HG03045 (cell line): Measurements from ENCODE around the gene RAC3.
A peak's percentile ranks its signal among the peaks of the same experiment; 100 is the strongest.

Source experiments
- ATAC-seq: cut with Tn5 transposase; IDR thresholded peaks from one replicate; pipeline ENCODE4 v1.9.1; 2021; ENCODE audit warnings: mild to moderate bottlenecking, moderate library complexity; ENCODE audit not compliant: unreplicated experiment

The RAC3 gene

DNA sequence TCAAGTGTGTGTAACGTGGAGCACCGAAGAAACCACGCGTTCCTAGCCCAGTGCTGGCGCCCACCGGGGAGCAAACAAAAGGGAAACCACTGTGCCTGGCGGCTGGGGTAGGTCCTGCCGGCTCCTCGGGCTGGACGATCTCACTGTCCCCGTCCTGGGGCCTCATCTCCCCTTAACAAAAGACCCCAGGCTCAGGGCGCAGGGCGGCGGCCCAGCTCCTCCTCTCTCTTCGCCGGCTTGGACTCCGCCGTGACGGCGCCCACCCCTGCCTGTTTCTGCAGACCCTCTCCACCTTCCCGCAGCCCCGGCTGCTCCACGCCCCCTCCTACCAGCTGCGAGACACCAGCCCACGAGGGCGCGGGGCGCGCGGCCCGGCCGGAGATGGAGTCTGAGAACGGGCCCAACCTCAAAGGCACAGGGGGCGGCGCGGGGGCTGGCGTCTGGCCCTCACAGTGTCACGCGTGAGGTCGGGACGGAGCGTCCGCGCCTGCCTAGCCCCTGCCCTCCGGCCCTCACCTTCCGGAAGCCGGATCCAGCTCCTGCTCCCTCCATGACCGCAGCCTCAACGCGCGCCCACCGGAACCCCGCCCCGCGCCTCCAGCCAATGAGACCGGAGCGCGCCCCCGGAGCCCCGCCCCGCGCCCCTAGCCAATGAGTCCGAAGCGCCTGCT, 9.0 kb upstream of the RAC3 start, which contains the start of gene CENPX:
TSS of gene CENPX (minus strand) at position 569 of the 671 bp plus-strand sequence. CDS start at position 552, 17 bp downstream.
- peak; percentile 16 for ATAC-seq

DNA sequence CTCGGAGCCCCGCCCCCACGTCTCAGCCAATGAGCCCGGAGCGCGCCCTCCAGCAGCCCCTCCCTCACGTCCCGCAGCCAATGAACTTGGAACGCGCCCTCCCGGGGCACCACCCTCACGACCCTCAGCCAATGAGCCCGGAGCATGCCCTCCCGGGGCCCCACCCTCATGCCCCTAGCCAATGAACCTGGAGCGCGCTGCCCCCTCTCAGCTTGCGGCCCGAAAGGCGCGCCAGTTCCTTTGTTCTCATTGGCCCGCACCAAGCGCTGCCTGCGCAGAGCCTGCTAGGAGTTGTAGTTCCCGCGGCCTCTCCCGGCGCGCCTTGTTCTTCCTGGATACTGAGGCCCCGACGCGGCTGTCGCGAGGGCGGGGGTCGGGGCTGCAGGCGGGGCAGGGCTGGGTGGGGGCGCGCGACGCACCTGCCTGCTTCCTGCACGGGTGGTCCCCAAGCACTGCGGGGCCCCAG, 8.5 kb upstream of the RAC3 start, which contains the start of gene LRRC45:
TSS of gene LRRC45 (plus strand) at position 325 of the 466 bp plus-strand sequence. CDS start 339 bp downstream, outside the sequence.
- ATAC-seq: peak; percentile 85

DNA sequence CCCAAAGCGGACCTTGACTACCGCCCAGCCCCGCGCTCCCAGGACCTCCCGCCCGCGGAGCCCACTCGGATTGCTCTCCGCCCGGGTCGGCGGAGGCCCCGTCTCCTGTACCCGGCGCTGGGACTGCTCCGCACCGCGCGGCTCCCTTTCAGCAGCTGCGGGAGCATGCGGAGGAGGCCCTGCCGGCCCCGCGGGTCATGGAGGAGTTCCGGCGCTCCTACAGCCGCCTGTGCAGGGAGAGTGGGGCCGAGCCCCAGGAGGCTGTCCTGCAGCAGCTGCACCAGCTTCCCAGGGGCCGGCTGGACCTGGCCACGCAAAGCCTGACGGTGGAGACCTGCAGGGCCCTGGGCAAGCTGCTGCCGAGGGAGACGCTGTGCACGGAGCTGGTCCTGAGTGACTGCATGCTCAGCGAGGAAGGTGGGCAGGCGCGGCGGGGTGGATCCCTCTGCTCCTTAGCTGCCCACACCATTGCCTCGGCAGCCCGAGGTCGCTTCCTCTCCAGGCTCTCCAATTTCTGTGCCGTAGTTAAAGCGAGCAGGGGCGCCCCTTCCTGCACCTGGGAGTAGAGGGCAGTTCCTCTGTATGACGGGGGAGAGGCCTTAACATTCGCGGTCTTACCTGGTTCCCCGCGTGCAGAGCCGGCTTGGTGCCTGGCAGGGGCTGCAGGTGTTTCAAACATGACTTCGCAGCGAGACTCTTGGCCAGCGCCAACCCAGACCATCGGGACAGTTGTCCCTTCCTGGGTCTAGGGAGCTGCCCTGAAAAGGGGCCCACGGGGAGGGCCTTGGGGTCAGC, 7.8 kb upstream of the RAC3 start:
- no peak for ATAC-seq

DNA sequence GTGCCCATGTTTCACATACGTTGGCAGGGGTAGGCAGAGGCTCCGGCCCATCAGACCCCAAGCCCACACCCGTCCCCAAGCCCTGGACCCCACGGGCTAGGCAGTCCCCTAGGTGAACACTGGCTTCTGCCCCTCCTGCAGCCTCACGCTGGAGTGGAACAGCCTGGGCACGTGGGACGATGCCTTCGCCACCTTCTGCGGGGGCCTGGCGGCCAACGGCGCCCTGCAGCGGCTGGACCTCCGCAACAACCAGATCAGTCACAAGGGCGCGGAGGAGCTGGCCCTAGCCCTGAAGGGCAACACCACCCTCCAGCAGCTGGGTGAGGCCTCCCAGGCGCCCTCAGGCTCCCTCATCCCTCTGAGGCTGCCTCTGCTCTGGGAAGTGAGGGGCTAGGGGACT, 6.6 kb upstream of the RAC3 start:
- ATAC-seq: no peak

DNA sequence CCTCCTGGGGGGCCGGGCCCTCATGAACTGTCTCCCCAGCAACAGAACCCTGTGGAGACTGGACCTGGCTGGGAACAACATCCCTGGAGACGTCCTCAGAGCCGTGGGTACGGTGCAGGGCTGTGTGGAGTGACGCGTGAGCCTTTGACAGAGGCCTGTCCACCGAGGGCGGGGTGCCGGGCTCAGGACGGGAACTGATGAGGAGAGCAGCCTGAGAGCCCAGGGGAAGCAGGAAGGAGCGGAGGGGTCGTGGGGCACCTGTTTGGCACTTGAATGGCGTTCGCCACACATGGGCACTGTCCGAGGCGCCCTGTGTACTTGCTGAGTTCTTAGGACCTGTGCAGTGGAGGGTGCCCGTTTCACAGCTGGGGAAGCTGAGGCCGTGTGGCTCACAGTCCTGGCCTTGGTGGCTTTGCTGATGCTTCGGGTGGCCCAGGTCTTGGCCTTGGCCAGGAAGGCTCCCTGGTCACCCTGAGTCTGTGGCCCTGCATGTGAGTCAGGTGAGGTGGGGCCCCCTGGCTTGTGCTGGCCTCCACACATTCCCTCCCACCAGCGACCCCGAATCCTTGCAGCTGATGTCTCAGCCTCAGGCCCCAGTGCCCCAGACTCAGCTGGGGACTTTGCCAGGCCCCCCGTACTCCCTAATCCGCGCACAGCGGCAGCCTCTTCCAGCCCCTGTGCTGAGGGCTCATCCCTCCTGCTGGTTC, 5.9 kb upstream of the RAC3 start:
- ATAC-seq: no peak

DNA sequence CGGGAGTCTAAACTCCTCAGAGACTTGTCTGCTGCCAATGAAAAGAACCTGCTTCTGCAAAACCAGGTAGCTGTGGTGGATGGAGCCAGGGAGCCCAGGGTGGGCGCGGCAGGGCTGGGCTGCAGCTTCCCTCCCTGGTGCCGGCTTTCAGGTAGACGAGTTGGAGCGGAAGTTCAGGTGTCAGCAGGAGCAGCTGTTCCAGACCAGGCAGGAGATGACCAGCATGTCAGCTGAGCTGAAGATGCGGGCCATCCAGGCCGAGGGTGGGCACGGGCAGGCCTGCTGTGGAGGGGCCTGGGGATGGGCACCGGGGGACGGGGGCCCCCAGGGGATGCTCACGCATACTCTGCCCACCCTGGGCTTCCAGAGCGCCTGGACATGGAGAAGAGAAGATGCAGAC, 3.2 kb upstream of the RAC3 start:
- no peak for ATAC-seq

DNA sequence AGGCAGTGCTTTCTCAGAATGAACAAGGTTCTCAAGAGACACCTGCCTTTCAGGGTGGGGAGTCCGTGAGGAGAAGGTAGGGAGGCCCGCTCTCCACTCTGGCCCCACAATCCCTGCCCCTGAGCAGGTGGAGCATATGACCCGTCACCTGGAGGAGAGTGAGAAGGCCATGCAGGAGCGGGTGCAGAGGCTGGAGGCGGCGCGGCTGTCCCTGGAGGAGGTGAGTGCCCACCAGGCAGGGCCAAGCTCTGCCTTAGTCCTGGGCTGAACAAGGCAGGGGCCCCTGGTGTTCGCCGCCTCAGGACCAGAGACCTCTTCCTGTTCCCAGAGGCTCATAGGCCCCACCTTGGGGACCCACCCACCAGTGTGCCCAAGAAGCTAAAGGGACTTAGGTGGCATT, 2.5 kb upstream of the RAC3 start:
- no peak for ATAC-seq

DNA sequence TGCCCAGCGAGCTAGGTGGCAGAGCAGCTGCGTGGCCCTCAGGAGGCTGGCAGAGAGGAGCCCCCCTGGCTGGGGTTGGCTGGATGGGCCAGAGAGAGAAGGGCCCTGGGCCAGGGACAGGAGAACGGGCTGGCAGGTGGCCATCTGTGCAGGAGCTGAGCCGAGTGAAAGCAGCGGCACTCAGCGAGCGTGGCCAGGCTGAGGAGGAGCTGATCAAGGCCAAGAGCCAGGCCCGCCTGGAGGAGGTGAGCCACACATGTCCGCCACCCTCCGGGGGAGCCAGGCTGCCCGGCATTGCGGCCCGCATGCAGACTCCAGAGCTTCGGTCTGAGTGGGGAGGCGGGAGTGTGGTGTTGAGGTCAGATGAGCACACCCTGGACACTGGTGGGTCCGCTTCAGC, 2.1 kb upstream of the RAC3 start:
- ATAC-seq: no peak

DNA sequence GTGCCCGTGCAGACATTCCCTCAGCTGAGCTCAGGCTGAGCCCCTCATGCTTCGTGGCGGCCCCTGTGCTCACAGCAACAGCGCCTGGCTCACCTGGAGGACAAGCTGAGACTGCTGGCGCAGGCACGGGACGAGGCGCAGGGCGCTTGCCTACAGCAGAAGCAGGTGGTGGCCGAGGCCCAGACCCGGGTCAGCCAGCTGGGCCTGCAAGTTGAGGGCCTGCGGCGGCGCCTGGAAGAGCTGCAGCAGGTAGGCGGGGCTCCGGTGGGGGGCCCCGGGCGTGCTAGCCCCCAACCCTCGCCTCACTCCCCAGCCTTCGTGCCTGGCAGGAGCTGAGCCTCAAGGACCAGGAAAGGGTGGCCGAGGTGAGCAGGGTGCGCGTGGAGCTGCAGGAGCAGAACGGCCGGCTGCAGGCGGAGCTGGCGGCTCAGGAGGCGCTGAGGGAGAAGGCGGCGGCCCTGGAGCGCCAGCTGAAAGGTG, 1.4 kb upstream of the RAC3 start:
- no peak for ATAC-seq

DNA sequence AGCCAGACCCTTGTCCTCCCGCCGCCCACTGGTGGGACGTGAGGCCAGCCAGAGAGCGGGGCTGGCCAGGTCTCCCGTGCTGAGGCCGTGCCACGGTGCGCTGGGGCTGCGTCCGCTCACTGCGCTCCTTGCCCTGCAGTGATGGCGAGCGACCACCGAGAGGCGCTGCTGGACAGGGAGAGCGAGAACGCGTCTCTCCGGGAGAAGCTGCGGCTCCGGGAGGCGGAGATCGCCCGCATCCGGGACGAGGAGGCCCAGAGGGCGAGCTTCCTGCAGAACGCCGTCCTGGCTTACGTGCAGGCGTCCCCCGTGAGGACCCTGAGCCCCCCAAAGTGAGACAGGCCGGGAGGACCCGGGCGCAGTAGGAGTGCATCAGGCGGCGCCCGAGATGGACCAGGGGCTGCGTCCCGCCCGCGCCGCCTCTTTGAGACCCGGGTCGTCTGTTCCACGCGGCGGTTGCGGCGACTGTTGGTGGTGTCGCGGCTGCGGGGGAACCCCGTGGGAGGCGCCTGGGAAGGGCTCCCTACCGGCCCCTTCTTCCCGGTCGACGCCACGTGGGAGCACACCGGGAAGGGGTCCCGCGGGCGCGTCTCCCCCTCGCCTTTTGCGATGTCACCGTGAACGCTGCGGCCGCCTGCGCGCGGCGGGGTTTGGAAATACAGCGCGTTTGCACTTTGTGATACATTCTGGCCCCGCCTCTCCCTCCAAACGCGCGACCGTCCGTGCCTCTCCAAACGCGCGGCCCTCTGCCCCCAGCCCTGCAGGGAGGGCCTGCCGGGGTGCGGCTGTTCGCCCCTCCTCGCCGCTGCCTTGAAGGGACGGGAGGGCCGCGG, 792 bp upstream of the RAC3 start:
- ATAC-seq: no peak

DNA sequence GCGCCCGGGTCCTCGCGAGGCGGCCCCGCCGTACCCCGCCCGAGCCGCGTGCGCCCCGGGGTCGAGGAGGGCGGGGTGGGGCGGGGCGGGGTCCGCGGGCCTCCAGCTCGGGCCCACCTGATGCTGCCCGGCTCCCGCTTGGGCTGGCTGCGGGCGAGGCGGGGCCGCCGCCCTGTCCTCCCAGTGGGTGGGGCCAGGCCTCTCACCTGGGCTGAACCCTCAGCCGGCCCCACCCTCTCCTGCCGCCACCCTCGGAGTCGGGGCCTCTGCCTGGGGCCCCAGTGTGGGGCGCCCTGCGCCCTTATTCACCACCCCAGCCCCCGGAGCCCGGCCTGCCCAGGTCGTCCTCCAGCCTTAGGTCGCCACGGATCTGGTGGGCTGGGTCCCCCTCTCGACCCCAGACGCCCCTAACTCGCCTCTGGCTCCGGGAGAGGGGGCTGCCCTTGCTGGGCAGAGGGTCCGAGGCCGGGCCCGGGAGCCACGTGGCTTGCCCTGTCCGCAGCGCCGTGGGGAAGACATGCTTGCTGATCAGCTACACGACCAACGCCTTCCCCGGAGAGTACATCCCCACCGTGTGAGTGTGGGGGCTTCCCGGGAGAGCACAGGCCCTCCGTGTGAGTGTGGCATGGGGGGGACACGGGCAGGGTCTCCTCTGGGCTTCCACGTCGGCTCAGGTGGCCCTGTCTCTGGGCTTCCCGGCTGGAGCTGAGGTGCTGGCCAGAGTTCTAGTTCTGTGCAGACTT, 578 bp downstream of the RAC3 start:
- ATAC-seq: no peak

DNA sequence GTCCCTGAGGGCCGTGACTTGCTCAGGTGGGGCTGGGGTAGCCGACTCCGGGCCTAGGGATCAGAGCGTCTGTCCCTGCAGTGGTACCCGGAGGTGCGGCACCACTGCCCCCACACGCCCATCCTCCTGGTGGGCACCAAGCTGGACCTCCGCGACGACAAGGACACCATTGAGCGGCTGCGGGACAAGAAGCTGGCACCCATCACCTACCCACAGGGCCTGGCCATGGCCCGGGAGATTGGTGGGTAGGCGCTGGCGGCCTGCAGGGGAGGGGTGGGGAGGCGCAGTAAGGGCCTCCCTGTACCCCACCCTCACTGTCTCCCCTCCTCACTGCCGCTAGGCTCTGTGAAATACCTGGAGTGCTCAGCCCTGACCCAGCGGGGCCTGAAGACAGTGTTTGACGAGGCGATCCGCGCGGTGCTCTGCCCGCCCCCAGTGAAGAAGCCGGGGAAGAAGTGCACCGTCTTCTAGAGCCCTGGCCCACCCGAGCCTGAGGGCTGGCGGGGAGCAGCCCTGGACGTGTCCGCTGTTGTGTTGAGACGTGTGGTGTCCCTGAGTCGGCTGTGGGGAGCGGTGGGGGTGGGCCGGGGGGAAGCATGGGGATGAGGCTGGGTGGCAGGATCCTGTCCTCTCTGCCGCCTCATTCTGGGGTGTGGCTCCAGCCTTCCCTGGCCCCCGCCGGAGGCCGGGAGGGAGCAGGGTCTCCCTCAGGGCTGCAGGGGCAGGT, 2.0 kb downstream of the RAC3 start:
- no peak for ATAC-seq

DNA sequence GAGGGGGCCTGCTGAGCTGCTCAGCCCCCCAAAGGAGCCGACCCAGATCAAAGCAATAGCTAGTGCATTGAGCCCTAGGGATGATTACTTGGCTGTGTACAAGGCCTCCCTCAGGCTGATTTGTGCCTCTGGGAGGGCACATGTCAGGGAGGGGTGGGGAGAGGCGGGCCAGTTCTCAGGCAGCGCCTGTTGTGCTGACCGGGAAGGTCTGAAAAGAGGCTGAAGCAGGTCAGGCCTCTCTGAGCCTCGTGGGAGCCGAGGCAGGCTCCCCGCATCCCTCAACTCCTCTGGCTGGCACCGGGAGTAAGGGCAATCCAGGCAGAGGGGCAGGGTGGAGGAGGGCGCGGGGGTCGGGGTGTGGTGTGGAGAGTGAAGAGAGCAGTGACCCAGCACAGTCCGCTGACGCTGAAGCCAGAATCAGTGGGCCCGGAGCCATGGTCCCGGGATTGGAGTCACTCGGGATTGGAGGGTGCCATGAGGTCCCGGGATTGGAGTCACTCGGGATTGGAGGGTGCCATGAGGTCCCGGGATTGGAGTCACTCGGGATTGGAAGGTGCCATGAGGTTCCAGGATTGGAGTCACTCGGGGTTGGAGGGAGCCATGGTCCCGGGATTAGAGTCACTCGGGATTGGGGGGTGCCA, 3.0 kb downstream of the RAC3 start:
- no peak for ATAC-seq

DNA sequence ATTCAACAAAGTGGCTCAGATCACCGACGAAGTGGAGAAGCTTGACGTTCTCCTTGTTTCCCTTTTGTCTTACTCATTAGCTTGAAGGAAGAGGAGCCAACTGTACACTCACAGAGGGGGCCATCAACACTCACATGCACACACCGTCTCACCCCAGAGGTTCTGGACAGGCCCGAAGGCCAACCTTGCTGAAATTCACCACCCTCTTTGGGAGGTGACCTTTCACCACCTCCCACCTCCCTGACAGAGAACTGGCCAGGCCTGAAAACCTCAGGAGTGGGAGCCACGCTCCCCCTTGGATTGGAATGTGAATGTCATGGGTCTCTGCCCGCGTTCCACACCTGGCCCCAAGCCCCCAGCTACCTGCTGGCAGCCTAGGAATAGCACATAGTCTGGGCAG, 4.0 kb downstream of the RAC3 start:
- ATAC-seq: no peak

DNA sequence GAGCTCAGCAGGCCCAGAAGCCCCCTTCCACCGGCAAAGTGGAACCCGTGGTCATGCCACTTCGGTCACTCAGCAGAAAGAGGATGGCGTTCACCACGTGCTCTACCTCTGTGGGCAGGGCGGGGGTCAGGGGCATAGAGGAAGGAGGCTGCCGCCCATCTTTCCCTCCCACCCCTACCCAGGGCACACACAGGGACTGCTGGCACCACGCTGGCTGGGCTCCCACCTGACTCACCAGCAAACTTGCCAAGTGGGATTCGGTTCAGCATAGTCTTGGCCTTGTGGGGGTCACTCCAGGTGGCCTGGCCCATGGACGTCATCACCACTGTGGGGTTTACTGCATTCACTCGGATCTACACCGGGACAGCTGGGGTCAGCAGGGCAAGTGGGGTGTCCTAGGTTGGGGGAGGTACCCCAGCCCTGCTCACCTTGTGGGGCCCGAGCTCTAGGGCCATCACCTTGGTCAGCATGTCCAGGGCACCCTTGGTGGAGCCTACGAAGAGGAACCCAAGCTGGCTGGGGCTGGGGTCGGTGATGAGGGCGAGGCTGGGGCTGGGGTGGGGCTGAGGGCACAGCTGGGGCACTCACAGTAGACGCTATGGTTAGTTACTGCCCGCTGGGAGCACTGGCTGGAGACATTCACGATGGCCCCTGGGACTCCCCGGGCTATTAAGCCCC, 4.6 kb downstream of the RAC3 start:
- ATAC-seq: no peak

DNA sequence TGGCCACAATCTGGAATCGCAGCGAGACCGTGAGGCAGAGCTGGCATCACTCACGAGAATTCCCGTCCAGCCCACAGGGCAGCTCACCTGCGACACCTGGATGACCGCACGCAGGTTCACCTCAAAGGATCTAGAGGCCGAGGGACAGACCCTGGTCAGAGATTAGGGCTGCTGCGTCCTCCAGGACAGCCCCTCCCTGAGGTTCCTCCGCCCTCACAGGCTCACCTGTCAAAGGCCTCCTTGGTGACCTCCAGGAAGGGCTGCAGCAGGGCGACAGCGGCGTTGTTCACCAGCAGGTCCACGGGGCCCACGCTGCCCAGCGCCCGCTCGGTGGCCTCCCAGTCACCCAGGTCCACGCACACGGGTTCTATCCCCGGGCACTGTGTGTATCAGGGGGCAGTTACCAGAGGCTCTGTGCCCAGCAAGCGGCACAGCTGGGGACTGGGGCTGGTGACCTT, 5.2 kb downstream of the RAC3 start:
- ATAC-seq: no peak

DNA sequence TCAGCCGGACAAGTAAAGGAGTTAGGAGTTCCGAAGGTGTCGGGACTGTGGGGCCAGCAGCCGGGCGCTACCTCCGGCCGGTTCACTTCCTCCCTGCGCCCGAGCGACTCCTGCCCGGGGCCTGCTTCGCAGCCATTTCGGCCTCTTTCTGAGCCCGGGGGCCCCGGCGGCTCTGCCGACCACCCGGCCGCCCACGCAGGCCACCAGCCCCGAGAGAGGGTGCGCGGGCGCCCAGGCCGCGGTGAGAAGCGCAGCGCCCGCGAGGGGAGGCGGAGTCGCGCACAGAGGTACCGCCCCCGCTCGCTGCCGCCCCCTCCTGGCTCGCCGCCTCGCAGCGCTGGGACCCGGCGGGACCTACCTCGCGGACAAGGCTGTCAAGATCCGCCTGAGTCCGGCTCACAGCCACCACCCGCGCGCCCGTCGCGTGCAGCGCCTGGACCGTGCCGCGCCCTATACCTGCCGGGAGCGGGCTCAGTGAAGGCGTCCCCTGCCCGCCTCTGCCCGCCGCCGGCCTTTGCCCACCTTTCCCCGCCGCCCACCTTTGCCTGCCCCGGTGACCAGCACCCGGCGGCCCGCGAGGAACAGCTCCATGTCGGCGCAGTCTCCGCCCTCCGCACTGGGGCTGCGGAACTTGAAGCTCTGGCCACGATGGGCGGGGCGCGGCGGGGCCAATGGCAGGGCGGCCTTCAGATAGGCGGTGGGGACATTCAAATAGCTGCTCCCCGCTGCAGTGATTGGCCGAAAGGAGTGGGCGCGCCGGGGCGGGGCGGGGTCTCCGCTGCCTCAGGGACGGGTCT, 5.8 kb downstream of the RAC3 start, which contains the start of gene DCXR:
TSS of gene DCXR (minus strand) at position 606 of the 797 bp plus-strand sequence. CDS start at position 591, 15 bp downstream.
- ATAC-seq: peak; percentile 89
